OCI-LY3 (cell line): ENCODE results near the gene RIPPLY2.

Experiments used
- H2AFZ ChIP-seq: fragments of 200-600, 300-600 bp; shearing (Covaris generic); 2 replicates; pipeline ENCODE4 v1.6.0; 2014; ENCODE audit warnings: antibody characterized with exemption, low read depth, low read length
- H3K27ac ChIP-seq: fragments of 200-600, 300-600 bp; sonication (generic); 2 replicates; pipeline ENCODE4 v1.5.1; 2014; ENCODE audit warnings: mild to moderate bottlenecking, low read length, moderate library complexity, mixed read lengths
- H3K27me3 ChIP-seq: fragments of 200-600, 300-600 bp; sonication (generic); 2 replicates; pipeline ENCODE4 v1.6.1; 2014; ENCODE audit warnings: low read depth, low read length, mixed read lengths
- H3K36me3 ChIP-seq: fragments of 200-600, 300-600 bp; sonication (generic); replicated peaks from 2 replicates; pipeline ENCODE3; 2014; ENCODE audit warnings: low read depth, low read length, mixed read lengths
- H3K4me1 ChIP-seq: fragments of 300-600, 200-600 bp; sonication (generic); 2 replicates; pipeline ENCODE4 v1.6.1; 2014; ENCODE audit warnings: low read length, mixed read lengths
- H3K4me2 ChIP-seq: fragments of 200-600, 300-600 bp; sonication (generic); 2 replicates; pipeline ENCODE4 v1.6.1; 2014; ENCODE audit warnings: low read length, mixed read lengths
- H3K4me3 ChIP-seq: fragments of 300-600, 200-600 bp; sonication (generic); 2 replicates; pipeline ENCODE4 v1.5.1; 2014; ENCODE audit warnings: antibody characterized with exemption, mild to moderate bottlenecking, low read length, moderate library complexity
- H3K79me2 ChIP-seq: fragments of 300-600, 200-600 bp; shearing (Covaris generic); 2 replicates; pipeline ENCODE4 v1.6.1; 2014; ENCODE audit warnings: mild to moderate bottlenecking, low read length, mixed read lengths
- H3K9ac ChIP-seq: fragments of 300-600, 200-600 bp; shearing (Covaris generic); 2 replicates; pipeline ENCODE4 v1.6.0; 2014; ENCODE audit warnings: mild to moderate bottlenecking, low read length, moderate library complexity
- H3K9me3 ChIP-seq: fragments of 200-600, 300-600 bp; shearing (Covaris generic); 2 replicates; pipeline ENCODE4 v1.6.1; 2014; ENCODE audit warnings: low read length, mixed read lengths; ENCODE audit not compliant: insufficient read depth
- H4K20me1 ChIP-seq: fragments of 200-600, 300-600 bp; sonication (generic); 2 replicates; pipeline ENCODE4 v1.6.1; 2016; ENCODE audit warnings: low read length, mixed read lengths; ENCODE audit not compliant: insufficient read depth
- EZH2phosphoT487 ChIP-seq: fragments of 200-600 bp; shearing (Covaris generic); IDR thresholded peaks from 2 replicates; pipeline ENCODE4 v1.6.1; 2018; ENCODE audit warnings: antibody characterized with exemption, mixed run types, low read depth
- TF ChIP-seq, protein P1 (sequence below): fragments of 200-600, 300-600 bp; sonication (generic); IDR thresholded peaks from 2 replicates; pipeline ENCODE4 v1.5.1; 2014; ENCODE audit warnings: antibody characterized with exemption, low read length, low read depth

RIPPLY2 gene

DNA sequence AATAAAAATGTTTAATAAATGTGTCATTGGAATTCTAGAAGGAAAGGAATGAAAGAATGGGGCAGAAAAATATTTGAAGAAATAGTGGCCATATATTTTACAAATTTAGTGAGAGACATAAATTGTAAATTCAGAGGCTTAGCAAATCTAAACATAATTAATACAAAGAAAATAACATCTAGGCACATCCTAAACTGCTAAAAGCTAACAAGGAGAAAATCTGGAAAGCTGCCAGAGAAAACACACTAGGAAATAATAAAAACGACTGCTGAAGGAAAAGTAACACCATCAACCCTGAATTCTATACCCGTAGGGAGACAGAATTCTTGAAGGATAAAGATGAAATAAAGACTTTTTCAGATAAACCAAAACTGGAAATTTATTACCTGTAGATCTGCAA is 30.1 kb downstream of the RIPPLY2 start:
- Histone ChIP-seq H3K27ac (no peak overlapping the region), H4K20me1 (peaks cover 46% of the 10 kb centered on the region), H2AFZ (no peak overlapping the region), H3K36me3 (no peaks in the 10 kb centered on the region), H3K4me2 (no peak overlapping the region), H3K4me3 (no peak overlapping the region), H3K4me1 (peaks cover 17% of the 10 kb centered on the region), H3K79me2 (peaks cover 58% of the 10 kb centered on the region), H3K9me3 (no peaks in the 10 kb centered on the region), H3K27me3 (no peaks in the 10 kb centered on the region), H3K9ac (no peak overlapping the region)
- TF ChIP-seq EZH2phosphoT487: no peak
- TF ChIP-seq, protein P1, sequence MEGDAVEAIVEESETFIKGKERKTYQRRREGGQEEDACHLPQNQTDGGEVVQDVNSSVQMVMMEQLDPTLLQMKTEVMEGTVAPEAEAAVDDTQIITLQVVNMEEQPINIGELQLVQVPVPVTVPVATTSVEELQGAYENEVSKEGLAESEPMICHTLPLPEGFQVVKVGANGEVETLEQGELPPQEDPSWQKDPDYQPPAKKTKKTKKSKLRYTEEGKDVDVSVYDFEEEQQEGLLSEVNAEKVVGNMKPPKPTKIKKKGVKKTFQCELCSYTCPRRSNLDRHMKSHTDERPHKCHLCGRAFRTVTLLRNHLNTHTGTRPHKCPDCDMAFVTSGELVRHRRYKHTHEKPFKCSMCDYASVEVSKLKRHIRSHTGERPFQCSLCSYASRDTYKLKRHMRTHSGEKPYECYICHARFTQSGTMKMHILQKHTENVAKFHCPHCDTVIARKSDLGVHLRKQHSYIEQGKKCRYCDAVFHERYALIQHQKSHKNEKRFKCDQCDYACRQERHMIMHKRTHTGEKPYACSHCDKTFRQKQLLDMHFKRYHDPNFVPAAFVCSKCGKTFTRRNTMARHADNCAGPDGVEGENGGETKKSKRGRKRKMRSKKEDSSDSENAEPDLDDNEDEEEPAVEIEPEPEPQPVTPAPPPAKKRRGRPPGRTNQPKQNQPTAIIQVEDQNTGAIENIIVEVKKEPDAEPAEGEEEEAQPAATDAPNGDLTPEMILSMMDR: no peak

DNA sequence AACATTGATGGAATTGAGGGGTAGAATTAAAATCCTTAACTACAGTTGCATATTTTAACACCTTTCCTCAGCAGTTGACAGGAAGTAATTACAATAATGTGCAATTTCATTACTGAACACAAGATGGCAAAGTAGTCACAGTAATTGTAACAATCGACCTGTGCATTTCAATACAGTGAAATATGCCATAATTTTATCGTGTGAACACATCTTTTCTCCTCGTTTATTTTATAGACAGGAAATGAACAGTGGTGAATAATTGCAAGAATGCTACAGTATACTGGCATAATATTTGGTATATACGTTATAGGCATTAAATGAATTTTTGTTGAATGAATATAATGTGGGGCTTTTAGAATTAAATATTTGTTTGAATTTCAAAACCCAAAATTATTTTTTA is 31.4 kb downstream of the RIPPLY2 start:
- peaks cover 3% of the 10 kb centered on the region; the same call in 1 of the 2 replicates for H3K9me3 ChIP-seq
- no peak overlapping the region for H3K4me3 ChIP-seq
- peaks cover 35% of the 10 kb centered on the region; the same call in 1 of the 2 replicates for H4K20me1 ChIP-seq
- no peak overlapping the region for H3K9ac ChIP-seq
- H3K79me2 ChIP-seq: peaks cover 57% of the 10 kb centered on the region
- peaks cover 17% of the 10 kb centered on the region for H3K4me1 ChIP-seq
- H3K4me2 ChIP-seq: peak overlapping the region; percentile 37
- H3K27me3 ChIP-seq: no peaks in the 10 kb centered on the region
- H3K27ac ChIP-seq: no peak overlapping the region
- TF ChIP-seq, protein P1: peak; percentile 95
- TF ChIP-seq EZH2phosphoT487: no peak
- H2AFZ ChIP-seq: no peak overlapping the region
- peaks cover 5% of the 10 kb centered on the region for H3K36me3 ChIP-seq

DNA sequence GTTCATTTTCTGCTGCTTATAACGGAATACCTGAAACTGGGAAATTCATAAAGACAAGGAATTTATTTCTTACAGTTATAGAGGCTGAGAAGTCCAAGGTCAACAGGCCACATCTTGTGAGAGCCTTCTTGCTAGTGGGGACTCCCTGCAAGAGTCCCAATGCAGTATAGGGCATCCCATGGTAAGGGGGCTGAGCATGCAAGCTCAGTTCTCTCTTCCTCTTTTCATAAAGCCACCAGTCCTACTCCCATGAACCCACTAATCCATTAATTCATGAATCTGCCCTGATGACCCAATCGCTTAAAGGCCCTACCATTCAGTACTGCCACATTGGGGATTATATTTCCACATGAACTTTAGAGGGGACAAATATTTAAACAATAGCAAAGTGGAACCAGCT is 32.8 kb downstream of the RIPPLY2 start:
- H3K9me3 ChIP-seq: peaks cover 3% of the 10 kb centered on the region; the same call in 1 of the 2 replicates
- H2AFZ ChIP-seq: no peak overlapping the region
- H3K4me3 ChIP-seq: no peak overlapping the region
- TF ChIP-seq, protein P1: no peak
- TF ChIP-seq EZH2phosphoT487: no peak
- H3K27ac ChIP-seq: no peak overlapping the region
- peaks cover 5% of the 10 kb centered on the region for H3K36me3 ChIP-seq
- peak overlapping the region; percentile 18; the same call in 1 of the 2 replicates for H3K4me2 ChIP-seq
- peaks cover 20% of the 10 kb centered on the region for H4K20me1 ChIP-seq
- peaks cover 17% of the 10 kb centered on the region for H3K4me1 ChIP-seq
- no peaks in the 10 kb centered on the region for H3K27me3 ChIP-seq
- no peak overlapping the region for H3K9ac ChIP-seq
- peaks cover 47% of the 10 kb centered on the region for H3K79me2 ChIP-seq

DNA sequence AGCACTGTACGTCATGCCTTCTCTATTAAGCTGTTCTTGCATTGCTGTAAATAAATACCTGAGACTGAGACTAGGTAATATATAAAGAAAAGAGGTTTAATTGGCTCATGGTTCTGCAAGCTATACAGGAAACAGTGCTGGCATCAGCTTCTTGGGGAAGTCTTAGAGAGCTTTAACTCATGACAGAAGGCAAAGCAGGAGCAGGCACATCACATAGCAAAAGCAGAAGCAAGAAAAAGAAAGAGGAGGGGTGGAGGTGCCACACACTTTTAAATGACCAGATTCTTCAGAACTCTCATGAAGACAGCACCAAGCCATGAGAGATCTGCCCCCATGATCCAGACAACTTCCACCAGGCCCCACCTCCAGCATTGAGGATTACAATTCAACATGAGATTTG is 36.5 kb downstream of the RIPPLY2 start:
- Histone ChIP-seq H3K9me3 (peaks cover 3% of the 10 kb centered on the region; the same call in 1 of the 2 replicates), H3K36me3 (peaks cover 9% of the 10 kb centered on the region), H3K27me3 (no peaks in the 10 kb centered on the region), H3K4me2 (no peak overlapping the region), H3K79me2 (peaks cover 49% of the 10 kb centered on the region), H3K27ac (no peak overlapping the region), H3K4me1 (peaks cover 16% of the 10 kb centered on the region), H4K20me1 (peaks cover 23% of the 10 kb centered on the region), H3K9ac (no peak overlapping the region), H2AFZ (no peak overlapping the region), H3K4me3 (no peak overlapping the region)
- TF ChIP-seq EZH2phosphoT487: no peak
- TF ChIP-seq, protein P1: no peak
